Dermis microvascular lymphatic vessel endothelial cell (primary cell): ENCODE measurements around the gene ATF3. TPM values are rescaled to one million over a fixed set of nuclear protein-coding genes. Genes with fewer than 3 reads are reported as not detected.
A peak's percentile ranks its signal among the peaks of the same experiment; 100 is the strongest.

ENCODE experiments used
- DNase-seq, 2 donors: peaks; one replicate each; pipeline versions ENCODE4 v3.0.0 to v3.0.0-alpha.2; 2010; ENCODE audit warnings: low read depth in 2 of 2
- total RNA-seq: library from RNA; depleted of rRNA; stranded (reverse); fragments of >200 nt; gene quantifications from 2 replicates; pipeline ENCODE4 v1.2.1, GENCODE V29; 2014

Gene ATF3
- total RNA-seq, 1 donor from 2014 or later = 1.0 TPM

- peak in 1 of 2 donors; percentile 33 for DNase-seq
Observed at GRCh38 chr1:212607913-212608391, 609 bp upstream of the ATF3 start.

- peak in 1 of 2 donors; percentile 66 for DNase-seq
Observed at GRCh38 chr1:212608959-212609700, 569 bp downstream of the ATF3 start.

GRCh38 chr1:212609701-212610574 lies 1.4 kb downstream of the ATF3 start:
- DNase-seq = peak in 1 of 2 donors; percentile 27

- no peak for DNase-seq
Observed at GRCh38 chr1:212610575-212610967, 2.0 kb downstream of the ATF3 start.

- no peak for DNase-seq
Observed at GRCh38 chr1:212611000-212611948, 2.7 kb downstream of the ATF3 start.

- no peak for DNase-seq
Observed at GRCh38 chr1:212612041-212612961, 3.7 kb downstream of the ATF3 start.

- DNase-seq = no peak
Observed at GRCh38 chr1:212613440-212614335, 5.1 kb downstream of the ATF3 start.

GRCh38 chr1:212614453-212615200 lies 6.1 kb downstream of the ATF3 start:
- DNase-seq = no peak

- DNase-seq = no peak
Observed at GRCh38 chr1:212615201-212615470, 6.6 kb downstream of the ATF3 start.

GRCh38 chr1:212618466-212619210 lies 10.1 kb downstream of the ATF3 start:
- no peak for DNase-seq

- DNase-seq = no peak
Observed at GRCh38 chr1:212620293-212620692, 11.7 kb downstream of the ATF3 start.

GRCh38 chr1:212621043-212621948 lies 12.7 kb downstream of the ATF3 start:
- DNase-seq = peak in 1 of 2 donors; percentile 47

GRCh38 chr1:212621949-212622305 lies 13.4 kb downstream of the ATF3 start:
- peak in 1 of 2 donors; percentile 21 for DNase-seq

- no peak for DNase-seq
Observed at GRCh38 chr1:212622467-212622866, 13.9 kb downstream of the ATF3 start.

- DNase-seq = no peak
Observed at GRCh38 chr1:212622906-212623305, 14.3 kb downstream of the ATF3 start.

GRCh38 chr1:212623603-212624002 lies 15.0 kb downstream of the ATF3 start:
- DNase-seq = no peak

- no peak for DNase-seq
Observed at GRCh38 chr1:212624976-212625501, 16.5 kb downstream of the ATF3 start.
